SK-N-SH treated with all-trans-retinoic acid at 6 μM for 48 hours (cell line): ENCODE data around the gene PPP1R1C.

Experiments
- ATAC-seq: fragments of 200-7000 bp; cut with Tn5 transposase; 3 replicates; pipeline ENCODE4 v1.9.1; 2020; ENCODE audit warnings: mild to moderate bottlenecking, moderate library complexity
- ARNTL ChIP-seq: fragments of 450-650 bp; formaldehyde crosslinking; IDR thresholded peaks from 2 replicates; pipeline ENCODE4 v1.5.0; 2020; ENCODE audit warnings: low read depth, mild to moderate bottlenecking, moderate library complexity, borderline replicate concordance
- BACH2 ChIP-seq: fragments of 250-450 bp; sonication (Bioruptor Pico); IDR thresholded peaks from 2 replicates; pipeline ENCODE4 v1.9.0; 2021; ENCODE audit warnings: mild to moderate bottlenecking, borderline replicate concordance
- CSDC2 ChIP-seq: fragments of 250-450 bp; sonication (Bioruptor Pico); IDR thresholded peaks from 2 replicates; pipeline ENCODE4 v1.5.0; 2020; ENCODE audit warnings: mild to moderate bottlenecking, moderate library complexity
- ESRRG ChIP-seq: fragments of 250-450 bp; sonication (Bioruptor Pico); IDR thresholded peaks from 2 replicates; pipeline ENCODE4 v1.6.1; 2021; ENCODE audit warnings: mild to moderate bottlenecking
- GLIS3 ChIP-seq: fragments of 250-450 bp; sonication (Bioruptor Pico); IDR thresholded peaks from 2 replicates; pipeline ENCODE4 v1.5.0; 2020; ENCODE audit warnings: mild to moderate bottlenecking, moderate library complexity
- ISL1 ChIP-seq: fragments of 250-450 bp; sonication (Bioruptor Pico); IDR thresholded peaks from 2 replicates; pipeline ENCODE4 v2.1.2; 2022; ENCODE audit warnings: mild to moderate bottlenecking, moderate library complexity
- OSR1 ChIP-seq: fragments of 250-450 bp; sonication (Bioruptor Pico); IDR thresholded peaks from 2 replicates; pipeline ENCODE4 v1.8.0; 2022; ENCODE audit warnings: moderate library complexity, mild to moderate bottlenecking, inconsistent platforms
- PPARA ChIP-seq: fragments of 250-450 bp; sonication (Bioruptor Pico); IDR thresholded peaks from 2 replicates; pipeline ENCODE4 v1.5.0; 2020; ENCODE audit warnings: mild to moderate bottlenecking, borderline replicate concordance
- RARB ChIP-seq: fragments of 250-450 bp; sonication (Bioruptor Pico); IDR thresholded peaks from 2 replicates; pipeline ENCODE4 v1.8.0; 2021; ENCODE audit warnings: mild to moderate bottlenecking, moderate library complexity
- SNAI2 ChIP-seq: fragments of 250-450 bp; sonication (Bioruptor Pico); IDR thresholded peaks from 2 replicates; pipeline ENCODE4 v1.5.0; 2020; ENCODE audit warnings: mild to moderate bottlenecking, moderate library complexity
- TCF4 ChIP-seq: fragments of 250-450 bp; sonication (Bioruptor Pico); IDR thresholded peaks from 2 replicates; pipeline ENCODE4 v1.8.0; 2021; ENCODE audit warnings: mild to moderate bottlenecking, moderate library complexity, borderline replicate concordance
- TOX ChIP-seq: fragments of 250-450 bp; sonication (Bioruptor Pico); IDR thresholded peaks from 2 replicates; pipeline ENCODE4 v1.8.0; 2021; ENCODE audit warnings: mild to moderate bottlenecking, moderate library complexity, borderline replicate concordance
- ZC3H10 ChIP-seq: fragments of 250-450 bp; sonication (Bioruptor Pico); IDR thresholded peaks from 2 replicates; pipeline ENCODE4 v1.5.1; 2021; ENCODE audit warnings: mild to moderate bottlenecking, moderate library complexity
- ZFP3 ChIP-seq: fragments of 250-450 bp; sonication (Bioruptor Pico); IDR thresholded peaks from 2 replicates; pipeline ENCODE4 v1.5.0; 2020; ENCODE audit warnings: mild to moderate bottlenecking, moderate library complexity
- ZFP30 ChIP-seq: fragments of 450-650 bp; formaldehyde crosslinking; IDR thresholded peaks from 2 replicates; pipeline ENCODE4 v1.5.0; 2022; ENCODE audit warnings: mild to moderate bottlenecking, moderate library complexity
- ZNF565 ChIP-seq: fragments of 450-650 bp; formaldehyde crosslinking; conservative IDR thresholded peaks from 2 replicates; pipeline ENCODE4 v1.5.0; 2020; ENCODE audit warnings: low read depth, mild to moderate bottlenecking, moderate library complexity
- ZNF70 ChIP-seq: fragments of 450-650 bp; formaldehyde crosslinking; IDR thresholded peaks from 2 replicates; pipeline ENCODE4 v1.5.0; 2020; ENCODE audit warnings: mild to moderate bottlenecking, moderate library complexity
- ZNF8 ChIP-seq: fragments of 450-650 bp; formaldehyde crosslinking; IDR thresholded peaks from 2 replicates; pipeline ENCODE4 v1.5.0; 2020; ENCODE audit warnings: mild to moderate bottlenecking, moderate library complexity
- TF ChIP-seq, protein P1 (sequence below): fragments of 250-450 bp; sonication (Bioruptor Pico); IDR thresholded peaks from 2 replicates; pipeline ENCODE4 v1.5.1; 2021; ENCODE audit warnings: mild to moderate bottlenecking, moderate library complexity
- TF ChIP-seq, protein P2 (sequence below): fragments of 250-450 bp; sonication (Bioruptor Pico); IDR thresholded peaks from 2 replicates; pipeline ENCODE4 v1.5.0; 2020; ENCODE audit warnings: mild to moderate bottlenecking, moderate library complexity
- TF ChIP-seq, protein P3 (sequence below): fragments of 250-450 bp; sonication (Bioruptor Pico); IDR thresholded peaks from 2 replicates; pipeline ENCODE4 v1.8.0; 2020; ENCODE audit warnings: mild to moderate bottlenecking, moderate library complexity, borderline replicate concordance
- TF ChIP-seq, protein P4 (sequence below): fragments of 250-450 bp; sonication (Bioruptor Pico); IDR thresholded peaks from 2 replicates; pipeline ENCODE4 v1.5.1; 2020; ENCODE audit warnings: low read depth, mild to moderate bottlenecking, moderate library complexity

Gene PPP1R1C

DNA sequence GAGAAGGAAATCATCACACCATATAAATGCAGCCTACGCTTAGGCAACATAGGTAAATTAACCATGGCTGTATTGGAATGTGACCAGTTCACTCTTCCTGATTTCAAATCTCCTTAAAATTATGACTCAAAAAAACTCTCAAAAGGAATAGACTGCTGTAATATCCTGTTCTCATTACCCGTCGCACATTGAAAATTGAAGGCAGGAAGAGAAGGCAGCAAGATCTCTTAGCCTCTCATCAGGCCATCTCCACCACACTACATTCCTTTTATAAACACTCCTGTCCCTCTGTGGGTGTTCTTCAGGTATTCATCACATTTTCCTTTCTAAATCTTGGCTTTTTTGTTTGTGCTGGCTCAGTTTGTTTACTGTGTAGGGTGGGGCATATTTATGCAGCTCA is 83.2 kb downstream of the PPP1R1C start:
- TF ChIP-seq GLIS3 (CRISPR knock-in tag) = no peak
- TF ChIP-seq ZC3H10 (CRISPR knock-in tag) = no peak
- TF ChIP-seq BACH2 (CRISPR knock-in tag) = no peak
- TF ChIP-seq, protein P1, sequence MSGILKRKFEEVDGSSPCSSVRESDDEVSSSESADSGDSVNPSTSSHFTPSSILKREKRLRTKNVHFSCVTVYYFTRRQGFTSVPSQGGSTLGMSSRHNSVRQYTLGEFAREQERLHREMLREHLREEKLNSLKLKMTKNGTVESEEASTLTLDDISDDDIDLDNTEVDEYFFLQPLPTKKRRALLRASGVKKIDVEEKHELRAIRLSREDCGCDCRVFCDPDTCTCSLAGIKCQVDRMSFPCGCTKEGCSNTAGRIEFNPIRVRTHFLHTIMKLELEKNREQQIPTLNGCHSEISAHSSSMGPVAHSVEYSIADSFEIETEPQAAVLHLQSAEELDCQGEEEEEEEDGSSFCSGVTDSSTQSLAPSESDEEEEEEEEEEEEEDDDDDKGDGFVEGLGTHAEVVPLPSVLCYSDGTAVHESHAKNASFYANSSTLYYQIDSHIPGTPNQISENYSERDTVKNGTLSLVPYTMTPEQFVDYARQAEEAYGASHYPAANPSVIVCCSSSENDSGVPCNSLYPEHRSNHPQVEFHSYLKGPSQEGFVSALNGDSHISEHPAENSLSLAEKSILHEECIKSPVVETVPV (CRISPR knock-in tag) = no peak
- no peak for TF ChIP-seq ISL1 (CRISPR knock-in tag)
- TF ChIP-seq, protein P2, sequence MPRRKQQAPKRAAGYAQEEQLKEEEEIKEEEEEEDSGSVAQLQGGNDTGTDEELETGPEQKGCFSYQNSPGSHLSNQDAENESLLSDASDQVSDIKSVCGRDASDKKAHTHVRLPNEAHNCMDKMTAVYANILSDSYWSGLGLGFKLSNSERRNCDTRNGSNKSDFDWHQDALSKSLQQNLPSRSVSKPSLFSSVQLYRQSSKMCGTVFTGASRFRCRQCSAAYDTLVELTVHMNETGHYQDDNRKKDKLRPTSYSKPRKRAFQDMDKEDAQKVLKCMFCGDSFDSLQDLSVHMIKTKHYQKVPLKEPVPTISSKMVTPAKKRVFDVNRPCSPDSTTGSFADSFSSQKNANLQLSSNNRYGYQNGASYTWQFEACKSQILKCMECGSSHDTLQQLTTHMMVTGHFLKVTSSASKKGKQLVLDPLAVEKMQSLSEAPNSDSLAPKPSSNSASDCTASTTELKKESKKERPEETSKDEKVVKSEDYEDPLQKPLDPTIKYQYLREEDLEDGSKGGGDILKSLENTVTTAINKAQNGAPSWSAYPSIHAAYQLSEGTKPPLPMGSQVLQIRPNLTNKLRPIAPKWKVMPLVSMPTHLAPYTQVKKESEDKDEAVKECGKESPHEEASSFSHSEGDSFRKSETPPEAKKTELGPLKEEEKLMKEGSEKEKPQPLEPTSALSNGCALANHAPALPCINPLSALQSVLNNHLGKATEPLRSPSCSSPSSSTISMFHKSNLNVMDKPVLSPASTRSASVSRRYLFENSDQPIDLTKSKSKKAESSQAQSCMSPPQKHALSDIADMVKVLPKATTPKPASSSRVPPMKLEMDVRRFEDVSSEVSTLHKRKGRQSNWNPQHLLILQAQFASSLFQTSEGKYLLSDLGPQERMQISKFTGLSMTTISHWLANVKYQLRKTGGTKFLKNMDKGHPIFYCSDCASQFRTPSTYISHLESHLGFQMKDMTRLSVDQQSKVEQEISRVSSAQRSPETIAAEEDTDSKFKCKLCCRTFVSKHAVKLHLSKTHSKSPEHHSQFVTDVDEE (CRISPR knock-in tag) = no peak
- no peak for TF ChIP-seq SNAI2 (CRISPR knock-in tag)
- no peak for TF ChIP-seq TCF4 (CRISPR knock-in tag)
- TF ChIP-seq ZNF70 = no peak
- TF ChIP-seq RARB (CRISPR knock-in tag) = no peak
- no peak for TF ChIP-seq CSDC2
- TF ChIP-seq ZFP30 (CRISPR knock-in tag) = no peak
- no peak for TF ChIP-seq ESRRG
- TF ChIP-seq OSR1 (CRISPR knock-in tag) = no peak
- ATAC-seq = no peak

DNA sequence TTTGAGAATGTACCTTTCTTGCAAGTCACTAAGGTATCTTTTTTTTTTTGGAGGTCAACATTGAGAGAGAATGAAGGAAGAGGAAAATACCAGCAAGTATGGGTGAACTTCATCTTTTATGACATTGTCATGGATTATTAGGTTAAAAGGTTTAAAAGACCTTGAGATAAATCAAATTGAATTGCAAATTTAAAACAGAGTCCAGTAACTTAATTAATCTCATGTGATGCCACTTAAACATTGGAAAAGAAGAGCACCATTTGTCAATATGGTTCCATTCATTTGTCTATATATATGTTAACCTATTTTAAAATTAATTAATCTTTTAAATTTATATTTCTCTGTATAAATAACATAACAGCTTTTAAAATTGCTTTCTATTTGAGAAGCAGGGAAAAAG is 83.8 kb downstream of the PPP1R1C start:
- TF ChIP-seq RARB (CRISPR knock-in tag) = no peak
- TF ChIP-seq TCF4 (CRISPR knock-in tag) = peak; percentile 59; the same call in 1 of the 2 replicates
- TF ChIP-seq ISL1 (CRISPR knock-in tag) = peak; percentile 83
- TF ChIP-seq SNAI2 (CRISPR knock-in tag) = no peak
- TF ChIP-seq, protein P3, sequence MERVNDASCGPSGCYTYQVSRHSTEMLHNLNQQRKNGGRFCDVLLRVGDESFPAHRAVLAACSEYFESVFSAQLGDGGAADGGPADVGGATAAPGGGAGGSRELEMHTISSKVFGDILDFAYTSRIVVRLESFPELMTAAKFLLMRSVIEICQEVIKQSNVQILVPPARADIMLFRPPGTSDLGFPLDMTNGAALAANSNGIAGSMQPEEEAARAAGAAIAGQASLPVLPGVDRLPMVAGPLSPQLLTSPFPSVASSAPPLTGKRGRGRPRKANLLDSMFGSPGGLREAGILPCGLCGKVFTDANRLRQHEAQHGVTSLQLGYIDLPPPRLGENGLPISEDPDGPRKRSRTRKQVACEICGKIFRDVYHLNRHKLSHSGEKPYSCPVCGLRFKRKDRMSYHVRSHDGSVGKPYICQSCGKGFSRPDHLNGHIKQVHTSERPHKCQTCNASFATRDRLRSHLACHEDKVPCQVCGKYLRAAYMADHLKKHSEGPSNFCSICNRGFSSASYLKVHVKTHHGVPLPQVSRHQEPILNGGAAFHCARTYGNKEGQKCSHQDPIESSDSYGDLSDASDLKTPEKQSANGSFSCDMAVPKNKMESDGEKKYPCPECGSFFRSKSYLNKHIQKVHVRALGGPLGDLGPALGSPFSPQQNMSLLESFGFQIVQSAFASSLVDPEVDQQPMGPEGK (CRISPR knock-in tag) = 0 out of 2 replicates have a peak, but pooled peaks have one; percentile 20
- TF ChIP-seq, protein P1 (CRISPR knock-in tag) = no peak
- peak; percentile 13; the same call in 1 of the 2 replicates for TF ChIP-seq ZC3H10 (CRISPR knock-in tag)
- TF ChIP-seq CSDC2 = no peak
- TF ChIP-seq, all 23 proteins: peak for 4
- no peak for ATAC-seq

DNA sequence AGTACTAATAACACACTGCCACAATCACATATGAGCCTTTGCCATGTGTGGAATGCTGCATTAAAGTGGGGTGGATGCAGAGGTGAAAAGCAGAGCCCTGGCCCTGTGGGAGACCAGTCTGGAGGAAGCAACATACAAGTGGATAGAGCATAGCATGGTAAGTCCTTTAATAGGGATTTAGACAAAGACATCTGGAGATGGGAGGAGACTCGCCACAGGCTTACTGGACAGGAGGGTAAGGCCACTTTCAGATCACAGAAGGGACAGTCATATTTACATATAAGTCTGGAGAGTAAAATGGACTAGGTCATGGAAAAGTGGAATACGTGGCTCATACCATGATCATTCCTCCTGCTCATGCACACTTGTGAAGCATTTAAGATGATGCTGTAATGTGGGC is 84.3 kb downstream of the PPP1R1C start:
- ATAC-seq = no peak
- no peak for TF ChIP-seq ZC3H10 (CRISPR knock-in tag)
- no peak for TF ChIP-seq ZNF70
- TF ChIP-seq SNAI2 (CRISPR knock-in tag) = no peak
- TF ChIP-seq ZFP3 = no peak
- TF ChIP-seq TCF4 (CRISPR knock-in tag) = no peak
- TF ChIP-seq OSR1 (CRISPR knock-in tag) = no peak
- TF ChIP-seq GLIS3 (CRISPR knock-in tag) = no peak
- TF ChIP-seq, protein P4, sequence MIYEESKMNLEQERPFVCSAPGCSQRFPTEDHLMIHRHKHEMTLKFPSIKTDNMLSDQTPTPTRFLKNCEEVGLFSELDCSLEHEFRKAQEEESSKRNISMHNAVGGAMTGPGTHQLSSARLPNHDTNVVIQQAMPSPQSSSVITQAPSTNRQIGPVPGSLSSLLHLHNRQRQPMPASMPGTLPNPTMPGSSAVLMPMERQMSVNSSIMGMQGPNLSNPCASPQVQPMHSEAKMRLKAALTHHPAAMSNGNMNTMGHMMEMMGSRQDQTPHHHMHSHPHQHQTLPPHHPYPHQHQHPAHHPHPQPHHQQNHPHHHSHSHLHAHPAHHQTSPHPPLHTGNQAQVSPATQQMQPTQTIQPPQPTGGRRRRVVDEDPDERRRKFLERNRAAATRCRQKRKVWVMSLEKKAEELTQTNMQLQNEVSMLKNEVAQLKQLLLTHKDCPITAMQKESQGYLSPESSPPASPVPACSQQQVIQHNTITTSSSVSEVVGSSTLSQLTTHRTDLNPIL (CRISPR knock-in tag) = no peak
- no peak for TF ChIP-seq PPARA (CRISPR knock-in tag)
- no peak for TF ChIP-seq ARNTL (CRISPR knock-in tag)
- TF ChIP-seq RARB (CRISPR knock-in tag) = no peak
- no peak for TF ChIP-seq ZNF565 (CRISPR knock-in tag)
- TF ChIP-seq ZFP30 (CRISPR knock-in tag) = no peak
- no peak for TF ChIP-seq ISL1 (CRISPR knock-in tag)
- TF ChIP-seq ZNF8 (CRISPR knock-in tag) = no peak
- no peak for TF ChIP-seq TOX (CRISPR knock-in tag)
- no peak for TF ChIP-seq CSDC2
- no peak for TF ChIP-seq BACH2 (CRISPR knock-in tag)
- TF ChIP-seq, all 23 proteins: peak for 0
